Astrocyte of the cerebellum (primary cell): ENCODE measurements around the gene COLEC12.

Experiments
- DNase-seq: peaks from one replicate; pipeline ENCODE4 v3.0.0-alpha.2; 2011; ENCODE audit warnings: low read depth
- H3K4me3 ChIP-seq: 2 replicates; pipeline ENCODE4 v1.5.1; 2011; ENCODE audit warnings: mild to moderate bottlenecking, low read depth, low read length, moderate library complexity
- in situ Hi-C: cut with HindIII; loops from 2 replicates; pipeline ENCODE4 v1.10.0; 2017; ENCODE audit warnings: low sequenced_read_pairs
- TF ChIP-seq, protein P1 (sequence below): IDR thresholded peaks from 2 replicates; pipeline ENCODE4 v1.5.1; 2012; ENCODE audit warnings: low read length, low read depth, moderate library complexity, mild to moderate bottlenecking; ENCODE audit errors: missing control alignments

The COLEC12 gene

GRCh38 chr18:373780-374179 is 126.7 kb downstream of the COLEC12 start:
- no peak overlapping the region for H3K4me3 ChIP-seq
- in situ Hi-C loops = no loop called here
- TF ChIP-seq, protein P1, sequence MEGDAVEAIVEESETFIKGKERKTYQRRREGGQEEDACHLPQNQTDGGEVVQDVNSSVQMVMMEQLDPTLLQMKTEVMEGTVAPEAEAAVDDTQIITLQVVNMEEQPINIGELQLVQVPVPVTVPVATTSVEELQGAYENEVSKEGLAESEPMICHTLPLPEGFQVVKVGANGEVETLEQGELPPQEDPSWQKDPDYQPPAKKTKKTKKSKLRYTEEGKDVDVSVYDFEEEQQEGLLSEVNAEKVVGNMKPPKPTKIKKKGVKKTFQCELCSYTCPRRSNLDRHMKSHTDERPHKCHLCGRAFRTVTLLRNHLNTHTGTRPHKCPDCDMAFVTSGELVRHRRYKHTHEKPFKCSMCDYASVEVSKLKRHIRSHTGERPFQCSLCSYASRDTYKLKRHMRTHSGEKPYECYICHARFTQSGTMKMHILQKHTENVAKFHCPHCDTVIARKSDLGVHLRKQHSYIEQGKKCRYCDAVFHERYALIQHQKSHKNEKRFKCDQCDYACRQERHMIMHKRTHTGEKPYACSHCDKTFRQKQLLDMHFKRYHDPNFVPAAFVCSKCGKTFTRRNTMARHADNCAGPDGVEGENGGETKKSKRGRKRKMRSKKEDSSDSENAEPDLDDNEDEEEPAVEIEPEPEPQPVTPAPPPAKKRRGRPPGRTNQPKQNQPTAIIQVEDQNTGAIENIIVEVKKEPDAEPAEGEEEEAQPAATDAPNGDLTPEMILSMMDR = no peak
- no peak for DNase-seq

GRCh38 chr18:371609-371982 is 128.9 kb downstream of the COLEC12 start:
- in situ Hi-C loops = no loop called here
- no peak for DNase-seq
- H3K4me3 ChIP-seq = no peak overlapping the region
- TF ChIP-seq, protein P1 = no peak

DNA sequence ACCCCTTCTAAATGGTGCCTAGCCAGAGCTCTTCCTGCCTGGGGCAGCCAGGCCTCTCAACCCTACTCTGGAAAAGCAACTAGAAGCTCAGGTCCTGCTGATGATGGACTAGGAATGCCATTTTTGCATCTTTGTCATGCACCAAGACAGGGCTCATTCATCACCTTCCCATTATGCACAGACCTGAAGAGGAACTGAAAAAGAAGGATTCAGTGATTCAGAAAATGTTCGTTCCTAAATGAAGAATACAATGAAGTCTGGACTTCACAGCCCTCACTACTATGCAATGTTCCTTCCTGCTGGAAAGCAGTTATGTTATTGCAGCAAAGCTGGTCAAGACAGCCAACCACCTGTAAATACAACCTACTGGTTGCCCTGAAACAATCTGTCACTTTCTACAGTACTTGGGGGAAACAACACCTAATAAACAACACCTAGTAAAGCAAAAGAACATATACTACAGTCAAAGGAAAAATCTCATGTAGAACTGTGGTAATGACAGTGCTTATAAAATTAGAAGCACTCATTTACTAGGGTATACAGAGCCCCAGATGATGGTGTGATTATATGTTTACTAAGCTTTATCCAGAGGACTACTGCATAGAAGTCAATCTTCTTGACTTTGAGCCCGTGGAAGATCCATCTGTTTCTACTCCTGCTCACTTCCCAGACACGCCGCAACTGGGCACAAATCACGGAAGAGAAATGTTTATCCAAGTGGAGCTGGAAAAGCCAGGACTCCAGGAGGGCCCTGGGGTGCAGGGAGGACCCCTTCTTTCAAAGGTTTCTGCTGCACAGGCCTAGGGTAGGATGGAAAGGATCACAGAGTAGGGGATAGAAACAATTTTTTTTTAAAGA is 129.5 kb downstream of the COLEC12 start:
- H3K4me3 ChIP-seq = no peak overlapping the region
- DNase-seq = no peak
- in situ Hi-C loops = no loop called here
- TF ChIP-seq, protein P1 = no peak

DNA sequence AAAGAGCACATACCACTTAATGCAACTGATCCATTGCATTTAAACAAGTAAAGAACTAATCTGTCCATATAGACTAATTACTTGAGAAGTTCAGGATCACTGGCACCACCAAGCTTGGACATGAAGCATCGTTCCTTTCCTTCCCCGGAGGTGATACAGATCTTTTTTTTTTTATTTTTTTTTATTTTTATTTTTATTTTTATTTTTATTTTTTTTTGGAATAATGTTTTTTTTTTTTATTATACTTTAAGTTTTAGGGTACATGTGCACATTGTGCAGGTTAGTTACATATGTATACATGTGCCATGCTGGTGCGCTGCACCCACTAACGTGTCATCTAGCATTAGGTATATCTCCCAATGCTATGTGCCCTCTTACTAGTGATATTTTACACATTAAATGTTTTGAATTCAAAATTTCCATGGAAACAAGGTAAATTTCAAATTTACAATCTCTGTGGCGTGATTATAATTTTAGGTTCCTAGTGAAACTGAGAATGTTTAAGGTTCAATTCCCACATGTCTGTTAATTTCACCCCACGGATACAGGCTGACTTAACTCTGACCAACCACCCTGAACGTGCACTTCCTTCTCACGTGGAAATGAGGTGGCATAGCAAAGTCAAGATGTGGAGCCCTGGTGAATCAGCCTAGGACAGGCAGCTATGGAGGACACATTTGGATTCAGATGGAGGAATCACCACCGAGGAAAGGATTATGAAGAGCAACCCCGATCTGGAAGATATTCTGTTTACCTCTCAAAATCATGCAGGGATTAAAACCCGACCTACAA is 131.1 kb downstream of the COLEC12 start:
- DNase-seq = no peak
- TF ChIP-seq, protein P1 = no peak
- H3K4me3 ChIP-seq = no peak overlapping the region
- in situ Hi-C loops = no loop called here

DNA sequence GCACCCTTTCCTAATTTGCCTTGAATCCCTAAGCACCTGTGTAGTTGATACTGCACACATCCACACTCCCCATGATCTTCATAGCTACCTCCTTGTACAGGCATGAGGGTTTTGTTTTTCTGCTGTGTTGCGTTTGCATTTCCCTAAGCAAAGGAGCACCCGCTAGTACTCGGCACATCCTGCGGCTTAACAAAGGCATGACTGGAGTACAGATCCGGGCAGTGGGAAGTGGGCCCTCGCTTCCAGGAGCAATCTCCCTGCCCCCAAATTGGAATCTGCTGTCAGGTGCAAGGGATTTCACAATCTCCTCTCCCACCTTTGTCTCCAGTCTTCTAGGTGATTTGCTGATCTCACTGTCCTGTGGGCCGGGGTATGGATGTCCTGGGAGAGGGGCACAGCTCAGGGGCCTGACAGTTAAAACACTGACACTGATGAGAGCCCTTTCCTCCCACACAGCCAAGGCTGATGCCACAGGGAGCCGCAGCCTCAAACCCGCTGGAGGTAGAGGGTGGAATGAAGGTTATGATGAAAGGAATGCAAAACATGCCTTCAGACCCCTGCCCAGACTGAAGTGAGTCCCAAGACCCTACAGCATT is 133.9 kb downstream of the COLEC12 start:
- in situ Hi-C loops = no loop called here
- DNase-seq = no peak
- TF ChIP-seq, protein P1 = no peak
- no peak overlapping the region for H3K4me3 ChIP-seq

DNA sequence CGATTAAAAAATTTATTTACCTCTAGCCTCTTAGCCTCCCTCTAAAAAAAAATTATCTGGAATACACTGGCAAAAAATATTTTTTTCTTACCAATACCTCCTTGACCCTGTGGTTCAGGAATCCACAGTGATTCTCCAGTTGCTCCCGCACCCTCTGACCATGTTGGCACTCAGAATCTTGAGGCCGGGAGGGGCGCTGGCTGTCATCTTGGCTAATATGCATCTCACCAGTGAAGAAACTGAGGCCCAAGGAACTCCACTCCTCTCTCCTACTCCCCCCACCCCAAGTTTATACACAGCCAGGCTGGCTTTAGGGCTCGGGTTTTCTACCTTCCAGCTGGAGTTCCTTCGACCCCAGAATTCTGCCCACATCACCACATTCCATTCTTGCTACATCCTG is 134.8 kb downstream of the COLEC12 start:
- DNase-seq = no peak
- in situ Hi-C loops = no loop called here
- H3K4me3 ChIP-seq = no peak overlapping the region
- TF ChIP-seq, protein P1 = no peak
